H1 (cell line): ENCODE results near the gene GRM4. TPM values are rescaled to one million over a fixed set of nuclear protein-coding genes. Genes with fewer than 3 reads are reported as not detected.

Source experiments
- TEAD4 ChIP-seq: IDR thresholded peaks from 2 replicates; pipeline ENCODE4 v1.6.1; 2012; ENCODE audit warnings: low read depth, low read length, inconsistent platforms, mixed read lengths
- polyA plus RNA-seq, 7 experiments: library from polyadenylated mRNA; depleted of rRNA in 3 of 7; stranded (reverse) in 5 of 7; unstranded in 2 of 7; fragments of >200 nt in 5 of 7; fragments of 200-250 nt in 2 of 7; gene quantifications; 1 replicate in 5 of 7; 2 replicates in 1 of 7; 4 replicates in 1 of 7; pipeline versions ENCODE4 v1.2.1 to v1.2.3, GENCODE V29; 2011 to 2013; ENCODE audit warnings: missing spikeins in 2 of 7, mixed read lengths in 2 of 7
- total RNA-seq: library from RNA; stranded (reverse); fragmentation: NEBNext Ultra II Directional; extraction: Animal tissue kit (Norgen Biotek cat#: 25700); gene quantifications from 2 replicates; pipeline ENCODE4 v1.2.1, GENCODE V29; 2021
- TF ChIP-seq, protein P1 (sequence below), 3 experiments: IDR thresholded peaks; 1 replicate in 2 of 3; 2 replicates in 1 of 3; pipeline versions ENCODE4 v1.5.1 to v1.6.1; 2011; ENCODE audit warnings: low read length in 3 of 3, mild to moderate bottlenecking in 3 of 3, inconsistent platforms in 2 of 3, low read depth in 1 of 3, moderate library complexity in 1 of 3; ENCODE audit not compliant: insufficient read depth in 1 of 3; ENCODE audit errors: control extremely low read depth in 1 of 3

The GRM4 gene
- total and polyA plus RNA-seq, 2 of the 8 experiments (the other 6 are each of a cell fraction or from before 2014, with no cell fraction given), result 19.6 to 21.5 TPM

DNA sequence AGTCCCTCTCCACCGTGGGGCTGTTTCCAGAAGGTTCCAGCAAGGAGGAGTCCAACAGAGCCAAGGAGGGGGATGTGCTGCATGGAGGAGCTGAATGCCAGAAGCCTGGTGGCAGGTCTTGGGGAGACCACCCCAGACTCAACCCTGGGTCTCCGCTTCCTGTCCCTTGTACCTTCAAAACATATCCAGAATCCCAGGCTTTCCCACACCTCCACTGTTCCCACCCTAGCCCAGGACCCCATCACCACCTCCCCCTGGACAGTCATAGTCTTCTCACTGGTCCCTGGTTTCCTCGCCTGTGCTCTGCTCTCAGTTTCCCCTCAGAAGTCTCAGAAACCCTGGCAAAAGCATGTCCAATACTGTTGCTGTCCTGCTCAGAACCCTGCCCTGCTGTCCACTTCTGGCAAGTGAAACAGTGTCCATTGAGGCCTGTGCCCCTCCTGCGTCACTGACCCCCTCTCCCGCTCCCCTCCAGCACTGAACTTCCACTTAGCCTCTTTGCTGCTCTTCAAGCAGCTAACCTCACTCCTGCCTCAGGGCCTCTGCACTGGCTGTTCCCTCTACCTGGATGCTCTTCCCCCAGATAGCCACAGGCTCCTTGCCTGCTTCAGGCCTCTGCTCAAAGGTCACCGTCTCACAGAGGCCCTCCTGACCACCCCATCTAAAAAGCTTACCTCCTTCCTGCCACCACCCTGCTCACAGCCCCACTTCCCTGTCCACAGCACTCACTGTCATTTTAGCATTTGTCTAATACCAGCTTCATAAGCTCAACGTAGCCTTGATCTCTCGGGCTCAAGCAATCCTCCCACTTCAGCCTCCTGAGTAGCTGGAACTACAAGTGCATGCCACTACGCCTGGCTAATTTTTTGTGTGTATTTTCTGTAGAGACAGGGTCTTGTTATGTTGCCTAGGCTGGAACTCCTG, 169.2 kb downstream of the GRM4 start (continued):
- TF ChIP-seq, protein P1, sequence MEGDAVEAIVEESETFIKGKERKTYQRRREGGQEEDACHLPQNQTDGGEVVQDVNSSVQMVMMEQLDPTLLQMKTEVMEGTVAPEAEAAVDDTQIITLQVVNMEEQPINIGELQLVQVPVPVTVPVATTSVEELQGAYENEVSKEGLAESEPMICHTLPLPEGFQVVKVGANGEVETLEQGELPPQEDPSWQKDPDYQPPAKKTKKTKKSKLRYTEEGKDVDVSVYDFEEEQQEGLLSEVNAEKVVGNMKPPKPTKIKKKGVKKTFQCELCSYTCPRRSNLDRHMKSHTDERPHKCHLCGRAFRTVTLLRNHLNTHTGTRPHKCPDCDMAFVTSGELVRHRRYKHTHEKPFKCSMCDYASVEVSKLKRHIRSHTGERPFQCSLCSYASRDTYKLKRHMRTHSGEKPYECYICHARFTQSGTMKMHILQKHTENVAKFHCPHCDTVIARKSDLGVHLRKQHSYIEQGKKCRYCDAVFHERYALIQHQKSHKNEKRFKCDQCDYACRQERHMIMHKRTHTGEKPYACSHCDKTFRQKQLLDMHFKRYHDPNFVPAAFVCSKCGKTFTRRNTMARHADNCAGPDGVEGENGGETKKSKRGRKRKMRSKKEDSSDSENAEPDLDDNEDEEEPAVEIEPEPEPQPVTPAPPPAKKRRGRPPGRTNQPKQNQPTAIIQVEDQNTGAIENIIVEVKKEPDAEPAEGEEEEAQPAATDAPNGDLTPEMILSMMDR (IDR thresholded peaks at IDR 0.05; ENCODE audit: control extremely low read depth in 1 of 3, insufficient read depth in 1 of 3, low read depth in 1 of 3, low read length in 3 of 3), result no peak
- no peak for TF ChIP-seq TEAD4
